ENCODE results near the gene GGA2.
"Not testable (repeated sequence)": the region's sequence is repeated elsewhere in the genome, so short reads cannot be mapped to it uniquely, and the experiment has no call there.

Gene GGA2

GRCh38 chr16:23469814-23470213, 40.5 kb downstream of the GGA2 start:
- DNase-seq (ENCODE audit: low read depth in 2 of 2), result no peak

- no peak for DNase-seq (ENCODE audit: low read depth in 2 of 2)
These were observed 44.0 kb downstream of the GGA2 start for GRCh38 chr16:23466162-23466885.

GRCh38 chr16:23465179-23465578, 45.1 kb downstream of the GGA2 start:
- DNase-seq (ENCODE audit: low read depth in 2 of 2), result no peak

DNA sequence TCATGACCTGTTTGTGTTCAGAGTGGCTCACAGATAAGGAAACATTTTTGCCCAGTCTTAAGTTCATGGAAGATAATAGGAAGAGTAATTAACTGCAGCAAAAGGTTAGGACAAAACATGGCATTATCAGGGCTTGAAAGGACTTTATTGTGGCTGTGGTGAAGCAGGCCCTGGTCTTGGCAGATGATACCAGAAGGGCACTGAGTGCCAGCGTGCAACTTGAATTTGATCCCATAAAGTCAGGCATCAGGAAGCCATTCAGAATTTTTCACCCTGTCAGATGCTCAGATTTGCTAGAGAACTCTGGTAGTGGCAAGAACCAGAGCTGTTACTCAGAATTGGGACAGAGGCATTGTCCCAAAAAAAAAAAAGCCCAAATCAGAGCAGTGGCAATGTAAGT, 46.1 kb downstream of the GGA2 start:
- no peak for DNase-seq (ENCODE audit: low read depth in 2 of 2)

- DNase-seq (ENCODE audit: low read depth in 2 of 2), result not testable (repeated sequence)
These were observed 47.3 kb downstream of the GGA2 start for GRCh38 chr16:23462994-23463393.

- DNase-seq (ENCODE audit: low read depth in 2 of 2), result no peak
These were observed 56.8 kb downstream of the GGA2 start for GRCh38 chr16:23453338-23454052.

DNA sequence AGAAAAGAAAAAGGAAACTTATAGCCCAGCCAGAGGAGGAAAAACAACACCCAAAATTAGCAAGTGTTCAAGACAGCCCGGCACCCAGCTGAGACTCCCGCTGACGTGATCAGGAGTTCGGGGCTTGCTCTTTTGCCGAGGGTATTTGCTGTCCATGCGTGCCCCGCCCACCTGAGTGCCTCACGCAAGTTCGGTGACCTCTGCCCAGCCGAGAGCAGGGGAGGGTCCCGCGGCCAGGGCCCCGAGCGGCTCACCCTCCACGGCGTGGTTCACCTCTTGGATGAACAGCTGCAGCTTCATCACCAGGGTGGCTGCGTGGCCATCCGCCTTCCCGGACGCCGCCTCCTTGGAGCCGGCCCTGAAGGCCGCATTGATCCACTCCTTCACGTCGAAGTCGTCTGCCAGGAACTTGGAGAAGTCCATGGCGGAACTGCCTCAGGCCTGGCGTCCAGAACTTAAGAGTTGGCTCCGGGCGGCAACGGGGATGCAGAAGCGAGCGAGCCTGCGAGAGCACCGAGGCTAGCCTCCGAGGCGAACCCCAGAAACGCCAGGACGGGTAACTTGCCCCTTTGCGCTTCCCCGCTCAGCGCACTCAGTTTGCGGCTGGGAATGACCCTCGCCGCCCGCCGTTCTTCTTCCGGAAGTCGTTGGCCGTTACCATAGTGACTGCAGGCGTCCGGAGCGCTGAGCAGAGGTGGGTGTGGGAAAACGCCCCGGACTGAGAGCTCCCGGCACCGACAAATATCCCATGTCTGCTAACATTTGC, 57.5 kb downstream of the GGA2 start, which contains the start of gene COG7:
TSS of gene COG7 (minus strand) at position 618 of the 766 bp plus-strand sequence. CDS start at position 423, 195 bp downstream.
- DNase-seq (ENCODE audit: low read depth in 2 of 2), result peak; percentile 66 to 75

GRCh38 chr16:23452221-23452571, 58.1 kb downstream of the GGA2 start:
- no peak for DNase-seq (ENCODE audit: low read depth in 2 of 2)

- DNase-seq (ENCODE audit: low read depth in 2 of 2), result no peak
These were observed 61.9 kb downstream of the GGA2 start for GRCh38 chr16:23448392-23448791.

DNA sequence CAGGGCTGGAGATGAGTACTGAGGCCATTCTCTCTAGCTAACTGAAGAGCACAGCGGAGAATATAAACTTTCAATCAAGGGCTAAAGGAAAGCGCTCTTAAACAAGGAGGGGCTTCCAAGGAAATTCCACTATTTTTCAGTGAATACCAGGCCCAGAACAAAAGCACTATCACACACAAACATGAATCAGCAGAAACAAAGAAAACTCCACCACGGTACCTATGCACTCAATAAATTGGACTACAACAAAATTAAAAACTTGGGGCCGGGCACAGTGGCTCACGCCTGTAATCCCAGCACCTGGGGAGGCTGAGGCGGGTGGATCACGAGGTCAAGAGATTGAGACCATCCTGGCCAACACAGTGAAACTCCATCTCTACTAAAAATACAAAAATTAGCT, 72.8 kb downstream of the GGA2 start:
- DNase-seq (ENCODE audit: low read depth in 2 of 2), result not testable (repeated sequence)

- no peak for DNase-seq (ENCODE audit: low read depth in 2 of 2)
These were observed 73.3 kb downstream of the GGA2 start for GRCh38 chr16:23436951-23437350.

DNA sequence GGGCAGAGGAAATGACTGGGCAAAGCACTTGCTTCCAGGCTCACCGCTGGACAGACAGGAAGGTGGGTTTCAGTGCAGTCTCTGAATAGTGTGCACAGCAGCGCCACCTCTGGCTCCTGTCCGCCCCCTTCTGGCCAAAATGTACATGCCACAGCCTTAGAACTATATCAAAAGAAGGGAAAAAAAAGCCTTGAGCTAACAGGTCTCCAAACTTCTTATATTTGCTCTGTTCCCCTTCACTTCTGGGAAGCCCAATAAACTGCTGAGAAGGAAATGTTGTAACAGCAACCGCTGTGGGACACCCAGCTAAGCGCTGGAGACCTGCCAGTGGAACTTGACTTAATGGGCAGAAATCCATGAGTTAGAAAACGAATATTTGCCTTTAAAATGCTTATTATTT, 74.8 kb downstream of the GGA2 start:
- peak; percentile 24 to 41 for DNase-seq (ENCODE audit: low read depth in 2 of 2)

- DNase-seq (ENCODE audit: low read depth in 2 of 2), result no peak
These were observed 75.9 kb downstream of the GGA2 start for GRCh38 chr16:23434380-23434779.

DNA sequence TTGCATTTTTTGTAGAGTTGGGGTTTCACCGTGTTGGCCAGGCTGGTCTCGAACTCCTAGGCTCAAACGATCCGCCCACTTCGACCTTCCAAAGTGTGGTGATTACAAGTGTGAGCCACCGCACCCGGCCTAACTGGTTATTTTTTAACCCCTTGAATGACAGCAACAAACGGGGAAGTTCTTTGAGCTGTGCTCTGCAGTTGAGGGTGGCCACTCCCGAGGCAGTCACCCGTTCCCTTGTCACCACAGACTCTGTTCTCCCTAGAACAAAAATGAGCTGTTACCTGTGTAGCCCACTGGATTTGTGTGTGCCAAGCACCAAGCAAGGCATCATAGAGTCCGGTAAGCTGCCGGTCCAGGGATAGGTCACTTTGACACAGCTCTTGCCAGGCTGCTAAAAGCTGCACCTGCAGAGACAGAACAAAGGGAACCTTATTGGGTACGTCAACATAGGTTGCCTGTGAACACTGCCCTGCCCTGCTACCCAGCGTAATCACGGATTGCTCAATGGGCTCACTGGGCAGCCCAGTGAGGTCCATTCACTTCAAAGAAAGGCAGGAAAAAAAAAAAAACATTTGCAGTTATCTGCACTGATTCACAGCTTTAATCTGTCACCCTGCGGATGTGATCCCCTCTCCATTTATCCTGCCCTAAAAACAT, 76.9 kb downstream of the GGA2 start:
- no peak for DNase-seq (ENCODE audit: low read depth in 2 of 2)

DNA sequence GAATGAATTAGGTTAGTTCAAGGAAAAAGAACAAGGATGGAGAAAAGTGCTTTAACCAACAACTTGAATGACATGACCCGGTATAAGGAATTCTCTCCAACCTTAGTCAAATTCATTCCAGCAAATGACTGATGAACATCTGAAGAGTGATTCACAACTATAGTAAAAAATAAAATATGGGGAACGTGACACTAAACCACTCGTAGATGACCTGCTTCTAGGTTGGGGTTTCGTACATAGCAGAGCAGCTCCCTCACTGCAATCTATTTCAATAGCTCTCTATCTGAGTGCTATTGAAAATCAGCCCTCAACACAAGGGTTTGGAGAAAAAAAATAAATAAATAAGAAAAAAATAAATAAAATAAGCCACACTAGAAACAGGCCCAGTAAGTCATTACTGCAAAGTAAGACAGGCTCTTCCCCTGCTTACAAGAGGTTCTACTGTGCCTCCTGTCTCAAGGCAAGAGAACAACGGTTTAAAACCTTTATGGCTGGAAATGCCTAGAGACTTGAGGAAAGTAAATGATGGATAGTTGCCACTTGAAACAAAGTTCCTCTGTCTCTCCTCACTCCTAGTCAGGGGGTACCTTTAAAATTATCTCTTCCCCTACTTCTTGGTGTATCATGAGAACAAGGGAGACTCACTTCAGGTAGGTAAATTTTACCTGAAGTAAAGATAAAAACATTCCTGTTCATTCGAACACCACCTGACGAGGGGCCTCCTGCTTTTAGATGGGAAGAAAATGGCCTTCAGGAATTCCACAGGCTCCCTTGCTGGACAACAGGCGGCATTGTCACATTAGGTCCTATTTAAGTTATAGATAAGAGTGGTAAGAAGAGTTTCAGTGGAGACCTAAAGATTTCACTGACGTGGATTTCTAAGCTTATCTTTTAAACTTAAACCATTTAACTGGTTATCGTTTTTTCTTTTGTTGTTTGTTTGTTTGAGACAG, 77.8 kb downstream of the GGA2 start:
- DNase-seq (ENCODE audit: low read depth in 2 of 2), result no peak

DNA sequence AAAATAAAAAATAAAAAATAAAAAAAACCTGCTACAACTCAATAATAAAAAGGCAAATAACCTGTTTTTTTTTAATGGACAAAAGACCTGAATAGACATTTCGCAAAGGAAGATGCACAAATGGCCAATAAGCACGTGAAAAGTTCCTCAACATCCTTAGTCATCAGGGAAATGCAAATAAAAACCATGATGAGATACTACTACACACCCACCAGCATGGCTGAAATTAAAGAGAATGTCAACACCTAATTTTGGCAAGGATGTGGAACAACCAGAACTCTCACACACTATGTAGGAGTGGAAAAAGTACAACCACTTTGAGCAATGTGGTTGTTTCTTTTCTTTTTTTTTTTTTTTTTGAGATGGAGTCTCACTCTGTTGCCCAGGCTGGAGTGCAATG, 81.9 kb downstream of the GGA2 start:
- no peak for DNase-seq (ENCODE audit: low read depth in 2 of 2)

DNA sequence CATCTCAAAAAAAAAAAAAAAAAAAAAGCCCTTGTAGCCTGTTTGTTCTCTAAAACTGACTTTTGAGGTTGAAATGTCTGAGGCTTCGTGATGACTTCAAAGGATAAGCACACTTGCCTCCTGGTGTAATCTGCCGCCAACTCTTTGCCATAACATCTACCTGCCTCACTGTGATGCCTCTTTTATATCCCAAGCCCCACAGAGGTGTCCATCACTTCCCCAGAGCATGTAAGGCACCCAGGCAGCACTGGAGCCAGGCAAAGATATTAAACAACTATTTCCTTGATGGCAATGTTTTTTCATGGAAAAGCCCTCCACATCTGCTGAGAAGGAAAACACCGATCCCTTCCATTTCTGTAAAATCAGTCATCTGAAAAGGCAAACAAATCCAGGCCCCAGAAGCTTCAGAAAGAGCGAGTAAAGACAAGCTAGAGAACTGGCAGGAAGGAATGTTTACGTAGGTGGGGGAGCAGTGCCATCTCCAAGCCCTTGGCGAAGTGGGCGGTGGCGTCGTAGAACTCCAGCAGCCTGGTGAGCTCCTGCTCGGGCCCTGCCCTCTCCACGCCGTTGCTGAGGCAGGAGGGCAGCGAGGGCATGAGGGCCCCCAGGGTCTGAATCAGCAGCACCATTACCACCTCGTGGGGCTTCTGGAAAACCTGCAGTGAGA, 85.9 kb downstream of the GGA2 start:
- DNase-seq (ENCODE audit: low read depth in 2 of 2), result no peak

GRCh38 chr16:23423496-23424049, 86.7 kb downstream of the GGA2 start:
- no peak for DNase-seq (ENCODE audit: low read depth in 2 of 2)

- no peak for DNase-seq (ENCODE audit: low read depth in 2 of 2)
These were observed 90.3 kb downstream of the GGA2 start for GRCh38 chr16:23420011-23420410.

DNA sequence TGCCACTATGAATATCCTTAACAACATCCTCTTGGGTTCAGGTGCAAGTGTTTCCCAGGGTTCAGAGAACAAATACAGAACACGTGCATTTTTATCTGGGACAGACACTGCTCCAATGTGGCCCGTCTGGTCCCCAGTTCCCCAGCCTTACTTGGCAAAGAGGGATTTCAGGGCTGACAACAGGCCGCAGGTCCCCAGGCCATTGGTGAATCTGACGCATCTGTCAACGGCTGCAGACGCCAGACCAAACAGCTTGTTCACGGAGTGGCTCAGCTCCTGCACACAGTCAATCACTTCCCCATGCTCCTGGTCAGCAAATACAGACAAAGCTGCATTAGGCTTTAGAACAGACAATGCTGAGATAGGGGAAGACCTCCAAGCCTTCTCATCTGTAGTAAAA, 93.5 kb downstream of the GGA2 start:
- DNase-seq (ENCODE audit: low read depth in 2 of 2), result no peak

Data from stimulated activated CD8-positive, alpha-beta memory T cell treated with anti-CD3 and anti-CD28 coated beads, Interleukin-7, amount 100 ng/mL, for 4 hours (primary cell).